Inflammatory macrophage treated with lipopolysaccharide for 1 hour (primary cell): ENCODE data around the gene SEPSECS.

ENCODE experiments used
- DNase-seq, 2 donors: peaks; one replicate each; pipeline ENCODE4 v3.0.0-alpha.2; 2020 to 2022

SEPSECS gene

GRCh38 chr4:25159837-25160713 is at the start of gene SEPSECS:
SEPSECS (minus strand) TSS chr4:25160449; CDS start chr4:25160369, 80 bp downstream.
- DNase-seq: peak; percentile 97 to 98

- DNase-seq: no peak
These were observed 49.5 kb upstream of the SEPSECS start for GRCh38 chr4:25209702-25210101.

GRCh38 chr4:25207997-25208396 is 47.7 kb upstream of the SEPSECS start:
- DNase-seq: no peak

- DNase-seq: no peak
These were observed 38.5 kb upstream of the SEPSECS start for GRCh38 chr4:25198713-25199112.

GRCh38 chr4:25190407-25190806 is 30.2 kb upstream of the SEPSECS start:
- DNase-seq: no peak

- no peak for DNase-seq
These were observed 23.8 kb upstream of the SEPSECS start for GRCh38 chr4:25184056-25184455.

- DNase-seq: no peak
These were observed 22.7 kb upstream of the SEPSECS start for GRCh38 chr4:25182937-25183336.

GRCh38 chr4:25180524-25181131 is 20.4 kb upstream of the SEPSECS start:
- DNase-seq: peak; percentile 44 to 62

GRCh38 chr4:25178838-25179261 is 18.6 kb upstream of the SEPSECS start:
- no peak for DNase-seq

- no peak for DNase-seq
These were observed 16.9 kb upstream of the SEPSECS start for GRCh38 chr4:25177147-25177546.

GRCh38 chr4:25174674-25175073 is 14.4 kb upstream of the SEPSECS start:
- peak in 1 of 2 donors; percentile 8 for DNase-seq

- peak; percentile 82 to 96 for DNase-seq
These were observed 13.0 kb upstream of the SEPSECS start for GRCh38 chr4:25172961-25173915.

GRCh38 chr4:25171201-25171865 is 11.1 kb upstream of the SEPSECS start:
- DNase-seq: no peak

GRCh38 chr4:25169446-25169845 is 9.2 kb upstream of the SEPSECS start:
- DNase-seq: no peak

- no peak for DNase-seq
These were observed 5.7 kb upstream of the SEPSECS start for GRCh38 chr4:25165916-25166315.

- peak; percentile 64 to 83 for DNase-seq
These were observed 2.9 kb upstream of the SEPSECS start for GRCh38 chr4:25163196-25163595.

- no peak for DNase-seq
These were observed 2.3 kb upstream of the SEPSECS start for GRCh38 chr4:25162566-25162965.

GRCh38 chr4:25161593-25161950 is 1.3 kb upstream of the SEPSECS start:
- DNase-seq: peak in 1 of 2 donors; percentile 10

- peak in 1 of 2 donors; percentile 7 for DNase-seq
These were observed 704 bp upstream of the SEPSECS start for GRCh38 chr4:25160714-25161592.

GRCh38 chr4:25158817-25159216 is 1.4 kb downstream of the SEPSECS start:
- no peak for DNase-seq

GRCh38 chr4:25157081-25157480 is 3.2 kb downstream of the SEPSECS start:
- peak; percentile 66 to 87 for DNase-seq
